Lower leg skin (tissue), 4 donors: Measurements from ENCODE around the gene GAGE12J. TPM values are rescaled to one million over a fixed set of nuclear protein-coding genes. Genes with fewer than 3 reads are reported as not detected.

Experiments
- DNase-seq, 2 donors: peaks; one replicate each; pipeline ENCODE4 v3.0.0-alpha.2; 2019; ENCODE audit warnings: low spot score in 2 of 2
- H3K4me3 ChIP-seq: fragments of 200-600 bp; sonication (generic); 2 replicates; pipeline ENCODE4 v1.5.1; 2017; ENCODE audit warnings: mild to moderate bottlenecking, low read depth; ENCODE audit not compliant: poor library complexity, severe bottlenecking
- CTCF ChIP-seq, 3 donors: fragments of 450-650 bp; IDR thresholded peaks; one replicate each; pipeline ENCODE4 v1.5.1; 2016; ENCODE audit warnings: antibody characterized with exemption in 3 of 3, mild to moderate bottlenecking in 3 of 3, moderate library complexity in 2 of 3
- POLR2A ChIP-seq, 2 donors: fragments of 450-650 bp; IDR thresholded peaks; one replicate each; pipeline ENCODE4 v1.6.1; 2016 to 2017; ENCODE audit warnings: antibody characterized with exemption in 2 of 2, mild to moderate bottlenecking in 1 of 2, moderate library complexity in 1 of 2
- WGBS, 2 donors: methylation state at CpG; one replicate each; pipeline ENCODE4 v1.1.5; 2018; 5-methylcytosine and 5-hydroxymethylcytosine counted together
- intact Hi-C: fragments of 100-400 bp; cut with DNase I; formaldehyde crosslinking; loops from one replicate; pipeline ENCODE4 v1.15.0; 2023; ENCODE audit warnings: low total_unique reads
- total RNA-seq, 4 donors: library from RNA; depleted of rRNA; stranded (reverse); fragments of >200 nt; gene quantifications; one replicate each; pipeline ENCODE4 v1.1.0, GENCODE V29; 2016

The GAGE12J gene
- total RNA-seq, 4 donors from 2014 or later, result not detected

- TF ChIP-seq CTCF (IDR thresholded peaks at IDR 0.05) (no peak), POLR2A (IDR thresholded peaks at IDR 0.05) (no peak)
- no peak for DNase-seq
- no peak overlapping the region for H3K4me3 ChIP-seq
- intact Hi-C loops, result no loop called here
- 89 to 93% methylated on average over 3 of the region's 3 CpGs for WGBS, 2 donors
Observed at GRCh38 chrX:49278081-49278480, 43.8 kb upstream of the GAGE12J start.

- no peak for TF ChIP-seq CTCF (IDR thresholded peaks at IDR 0.05)
- no peak for TF ChIP-seq POLR2A (IDR thresholded peaks at IDR 0.05)
Observed at GRCh38 chrX:49282647-49283011, 39.2 kb upstream of the GAGE12J start.

GRCh38 chrX:49284212-49284611, 37.6 kb upstream of the GAGE12J start:
- no peak for DNase-seq
- intact Hi-C loops, result no loop called here
- TF ChIP-seq CTCF (IDR thresholded peaks at IDR 0.05) (no peak), POLR2A (IDR thresholded peaks at IDR 0.05) (no peak)
- H3K4me3 ChIP-seq, result no peak overlapping the region
- WGBS, 2 donors, result 78 to 100% methylated on average over 3 of the region's 3 CpGs

More at GRCh38 chrX:49282647-49283011, 39.2 kb upstream of the GAGE12J start:
- WGBS, 2 donors, result 39 to 42% methylated on average over 11 of the region's 11 CpGs
- intact Hi-C loops, result no loop called here
- DNase-seq, result peak in 1 of 2 donors; percentile 57
- no peak overlapping the region for H3K4me3 ChIP-seq

GRCh38 chrX:49286136-49286535, 35.7 kb upstream of the GAGE12J start:
- no peak overlapping the region for H3K4me3 ChIP-seq
- TF ChIP-seq CTCF (IDR thresholded peaks at IDR 0.05), result no peak
- TF ChIP-seq POLR2A (IDR thresholded peaks at IDR 0.05), result no peak
- WGBS, 2 donors, result 92% methylated on average over 17 of the region's 18 CpGs; no CpG with 5 or more reads in 1 of the 2 donors
- intact Hi-C loops, result no loop called here
- DNase-seq, result no peak

GRCh38 chrX:49286581-49286980, 35.3 kb upstream of the GAGE12J start:
- WGBS, 2 donors, result 80 to 83% methylated on average over 2 to 4 of the region's 4 CpGs
- intact Hi-C loops, result no loop called here
- H3K4me3 ChIP-seq, result no peak overlapping the region
- no peak for TF ChIP-seq CTCF (IDR thresholded peaks at IDR 0.05)
- peak in 1 of 2 donors; percentile 70 for DNase-seq

- no peak for DNase-seq
- intact Hi-C loops, result no loop called here
- TF ChIP-seq POLR2A (IDR thresholded peaks at IDR 0.05), result no peak
- TF ChIP-seq CTCF (IDR thresholded peaks at IDR 0.05), result no peak
- 81% methylated on average over 1 of the region's 1 CpG; no CpG with 5 or more reads in 1 of the 2 donors for WGBS, 2 donors
- no peak overlapping the region for H3K4me3 ChIP-seq
Observed at GRCh38 chrX:49287665-49288064, 34.2 kb upstream of the GAGE12J start.
